Gastroesophageal sphincter (tissue), 3 donors: ENCODE results near the gene MIDN.
A peak's percentile ranks its signal among the peaks of the same experiment; 100 is the strongest.

ENCODE experiments used
- CTCF ChIP-seq, 4 experiments: fragments of 200-600 bp in 2 of 4; fragments of 450-650 bp in 2 of 4; sonication (generic) in 1 of 4; IDR thresholded peaks; one replicate each; pipeline ENCODE4 v1.5.1; 2017 to 2019; ENCODE audit warnings: antibody characterized with exemption in 4 of 4, mild to moderate bottlenecking in 2 of 4, moderate library complexity in 2 of 4
- EP300 ChIP-seq: sonication (generic); formaldehyde crosslinking; IDR thresholded peaks from one replicate; pipeline ENCODE4 v1.6.1; 2017; ENCODE audit warnings: antibody characterized with exemption, mild to moderate bottlenecking
- POLR2A ChIP-seq, 2 donors: fragments of 450-650 bp; IDR thresholded peaks; one replicate each; pipeline ENCODE4 v1.6.1; 2017; ENCODE audit warnings: antibody characterized with exemption in 2 of 2, mild to moderate bottlenecking in 2 of 2, moderate library complexity in 1 of 2

- TF ChIP-seq EP300 (no peak), CTCF (IDR thresholded peaks at IDR 0.05) (no peak), POLR2A (IDR thresholded peaks at IDR 0.05) (peak; percentile 27 to 37)
Observed at GRCh38 chr19:1260749-1261537, 12.6 kb downstream of the MIDN start.
